ENCODE data around the gene PARN.
"Not testable (repeated sequence)": the region's sequence is repeated elsewhere in the genome, so short reads cannot be mapped to it uniquely, and the experiment has no call there.

DNA sequence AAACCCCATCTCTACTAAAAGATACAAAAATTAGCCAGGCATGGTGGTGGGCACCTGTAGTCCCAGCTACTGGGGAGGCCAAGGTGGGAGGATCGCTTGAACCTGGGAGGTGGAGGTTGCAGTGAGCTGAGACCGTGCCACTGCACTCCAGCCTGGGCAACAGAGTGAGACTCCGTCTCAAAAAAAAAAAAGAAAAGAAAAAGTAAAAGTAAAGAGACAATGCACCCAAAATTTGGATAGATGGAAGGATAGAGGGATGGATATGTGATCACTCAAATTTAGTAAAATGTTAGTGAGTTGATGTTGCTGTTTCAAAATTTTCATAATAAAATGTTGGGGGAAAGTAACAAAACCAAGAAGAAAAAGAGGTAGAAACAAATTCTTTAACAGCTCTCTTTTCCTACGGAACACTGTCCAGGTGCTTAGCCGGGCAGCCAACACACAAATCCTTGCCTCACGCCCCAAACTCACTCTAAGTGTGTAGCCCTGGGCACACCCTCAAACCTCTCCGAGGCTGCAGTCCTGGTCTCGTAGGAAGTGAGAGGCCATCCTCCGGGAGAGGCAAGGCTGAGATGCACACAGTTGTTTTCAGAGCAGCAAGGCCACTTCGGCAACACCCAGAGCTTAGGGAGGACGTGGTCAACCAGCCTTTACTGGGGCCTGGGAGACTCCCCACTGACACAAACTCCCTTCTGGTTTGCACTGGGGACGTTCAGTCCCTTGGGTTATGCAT is 228.9 kb downstream of the PARN start:
- TF ChIP-seq, protein P1, sequence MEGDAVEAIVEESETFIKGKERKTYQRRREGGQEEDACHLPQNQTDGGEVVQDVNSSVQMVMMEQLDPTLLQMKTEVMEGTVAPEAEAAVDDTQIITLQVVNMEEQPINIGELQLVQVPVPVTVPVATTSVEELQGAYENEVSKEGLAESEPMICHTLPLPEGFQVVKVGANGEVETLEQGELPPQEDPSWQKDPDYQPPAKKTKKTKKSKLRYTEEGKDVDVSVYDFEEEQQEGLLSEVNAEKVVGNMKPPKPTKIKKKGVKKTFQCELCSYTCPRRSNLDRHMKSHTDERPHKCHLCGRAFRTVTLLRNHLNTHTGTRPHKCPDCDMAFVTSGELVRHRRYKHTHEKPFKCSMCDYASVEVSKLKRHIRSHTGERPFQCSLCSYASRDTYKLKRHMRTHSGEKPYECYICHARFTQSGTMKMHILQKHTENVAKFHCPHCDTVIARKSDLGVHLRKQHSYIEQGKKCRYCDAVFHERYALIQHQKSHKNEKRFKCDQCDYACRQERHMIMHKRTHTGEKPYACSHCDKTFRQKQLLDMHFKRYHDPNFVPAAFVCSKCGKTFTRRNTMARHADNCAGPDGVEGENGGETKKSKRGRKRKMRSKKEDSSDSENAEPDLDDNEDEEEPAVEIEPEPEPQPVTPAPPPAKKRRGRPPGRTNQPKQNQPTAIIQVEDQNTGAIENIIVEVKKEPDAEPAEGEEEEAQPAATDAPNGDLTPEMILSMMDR (IDR thresholded peaks at IDR 0.05), result not testable (repeated sequence)
- not testable (repeated sequence) for TF ChIP-seq POLR2A (IDR thresholded peaks at IDR 0.05)
